T-helper 2 cell treated with Interferon-gamma antibody and Interleukin-4, amounts not matched to agents 100 ng/mL and 5 ng/mL, for 36 hours (primary cell): Measurements from ENCODE around the gene FAM222A. TPM values are rescaled to one million over a fixed set of nuclear protein-coding genes. Genes with fewer than 3 reads are reported as not detected.

Experiments used
- intact Hi-C: fragments of 100-400 bp; cut with micrococcal nuclease; formaldehyde crosslinking; loops from one replicate; pipeline ENCODE4 v1.15.1; 2023
- total RNA-seq: library from RNA; stranded (reverse); gene quantifications from 2 replicates; pipeline ENCODE4 v1.2.3, GENCODE V29; 2022

FAM222A gene
- total RNA-seq, 1 donor from 2014 or later = 1.4 TPM

DNA sequence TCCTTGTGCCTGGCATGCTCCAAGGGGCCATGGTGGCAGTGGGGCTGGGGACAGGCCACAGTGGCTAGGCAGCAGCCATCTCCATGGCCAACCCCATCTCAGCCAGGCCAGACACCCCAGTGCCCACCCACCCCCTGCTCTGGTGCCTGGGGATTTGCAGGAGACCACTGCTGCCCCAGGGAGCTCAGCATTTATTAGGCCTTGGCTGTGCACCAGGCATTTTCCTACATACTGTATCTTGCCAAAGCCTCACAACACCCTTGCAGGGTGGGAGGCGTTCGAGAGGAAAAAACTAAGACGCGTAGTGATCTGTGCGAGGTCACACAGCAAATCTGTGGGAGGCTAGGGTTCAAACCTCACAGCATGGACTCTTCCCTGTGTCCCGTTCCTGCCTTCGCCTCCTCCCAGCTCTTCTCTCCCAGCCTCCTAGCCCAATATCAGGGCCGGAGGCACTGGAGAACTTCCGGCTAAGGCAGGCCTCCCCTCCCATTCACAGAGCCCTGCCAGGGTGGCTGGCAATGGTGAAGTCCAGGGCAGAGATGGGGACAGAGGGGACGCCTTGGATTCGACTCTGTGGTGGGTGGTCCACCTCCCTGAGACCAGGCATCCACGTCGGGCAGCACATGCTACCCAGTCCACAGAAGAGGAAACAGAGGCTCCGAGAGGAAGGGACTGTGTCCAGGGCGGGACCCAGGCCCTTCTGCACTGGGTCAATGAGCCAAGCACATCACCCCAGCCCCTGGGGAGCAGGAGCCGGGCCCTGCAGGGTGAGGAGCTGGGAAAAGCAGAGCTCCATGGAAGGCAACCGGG, 57.4 kb downstream of the FAM222A start:
- intact Hi-C loops = no loop called here

- intact Hi-C loops = no loop called here
Observed at GRCh38 chr12:109771746-109772621, 58.4 kb downstream of the FAM222A start.

- intact Hi-C loops = no loop called here
Observed at GRCh38 chr12:109772622-109773321, 59.1 kb downstream of the FAM222A start.

DNA sequence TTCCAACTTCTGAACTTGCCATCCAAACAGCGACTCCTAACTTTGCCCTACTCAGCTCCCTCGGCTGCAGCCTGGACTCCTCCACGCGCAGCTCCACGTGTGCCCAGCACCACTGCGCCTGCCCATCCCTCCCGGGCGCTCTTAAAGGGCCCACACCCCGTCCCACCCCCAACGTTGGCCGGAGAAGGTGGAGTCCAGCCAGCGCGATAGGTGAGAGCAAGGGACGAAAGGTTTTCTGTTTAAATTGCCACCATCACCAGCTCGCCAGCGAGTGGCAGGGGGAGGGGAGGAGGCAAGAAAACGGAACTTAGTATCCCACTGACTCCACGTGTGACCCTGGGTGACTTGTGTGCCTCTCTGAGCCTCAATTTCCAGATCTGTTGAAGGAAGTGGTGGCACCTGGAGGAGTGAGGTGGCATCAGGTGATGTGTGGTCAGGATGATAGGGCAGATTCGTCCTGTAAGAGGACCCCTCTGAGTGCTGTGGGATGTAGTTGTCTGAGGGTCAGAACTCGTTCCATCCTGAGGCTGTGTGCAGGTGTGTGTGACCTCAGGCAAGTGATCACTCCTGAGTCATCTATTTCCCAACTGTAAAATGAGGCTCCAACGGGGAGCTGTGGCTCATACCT, 59.9 kb downstream of the FAM222A start:
- intact Hi-C loops = no loop called here

GRCh38 chr12:109775172-109775881, 61.7 kb downstream of the FAM222A start:
- intact Hi-C loops = loop anchor here (1.0 kb wide), 4 partner anchors 177 to 347 kb away; no protein-coding TSS in a partner anchor

DNA sequence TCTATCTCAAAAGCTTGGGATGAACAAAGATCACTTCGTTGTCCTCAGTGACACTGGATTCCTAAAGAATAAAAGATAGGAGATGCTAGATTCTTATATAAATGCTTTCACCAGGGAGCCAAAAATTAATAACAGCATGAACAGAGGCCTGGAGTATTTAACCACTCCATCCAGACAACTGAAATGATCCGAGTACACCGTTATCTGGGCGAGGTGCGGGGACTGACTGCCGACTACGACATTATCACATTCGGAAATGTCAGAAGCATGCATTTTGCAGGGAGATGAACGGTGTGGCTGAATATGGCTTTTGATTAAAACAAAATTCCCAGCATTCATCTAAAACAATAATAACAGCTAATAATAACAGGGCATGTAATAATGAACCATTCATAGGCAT, 63.0 kb downstream of the FAM222A start:
- intact Hi-C loops = no loop called here

DNA sequence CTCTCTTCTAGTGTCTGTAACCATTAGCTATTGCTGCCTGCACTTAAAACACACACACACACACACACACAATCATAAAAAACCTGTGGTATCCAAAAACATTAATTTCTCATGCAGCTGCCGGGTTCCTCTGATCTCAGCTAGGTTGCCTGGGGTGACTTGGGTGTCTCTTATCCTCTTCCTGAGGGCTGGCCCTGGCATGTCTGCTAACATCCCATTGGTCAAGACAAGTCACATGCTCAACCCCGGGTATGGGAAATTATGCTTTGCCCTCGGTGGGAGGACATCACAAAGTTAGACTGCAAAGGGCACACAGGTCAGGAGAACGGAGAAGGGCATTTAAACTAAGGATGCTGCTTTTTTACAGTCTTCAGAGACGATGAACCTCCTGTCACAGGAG, 63.9 kb downstream of the FAM222A start:
- intact Hi-C loops = no loop called here

DNA sequence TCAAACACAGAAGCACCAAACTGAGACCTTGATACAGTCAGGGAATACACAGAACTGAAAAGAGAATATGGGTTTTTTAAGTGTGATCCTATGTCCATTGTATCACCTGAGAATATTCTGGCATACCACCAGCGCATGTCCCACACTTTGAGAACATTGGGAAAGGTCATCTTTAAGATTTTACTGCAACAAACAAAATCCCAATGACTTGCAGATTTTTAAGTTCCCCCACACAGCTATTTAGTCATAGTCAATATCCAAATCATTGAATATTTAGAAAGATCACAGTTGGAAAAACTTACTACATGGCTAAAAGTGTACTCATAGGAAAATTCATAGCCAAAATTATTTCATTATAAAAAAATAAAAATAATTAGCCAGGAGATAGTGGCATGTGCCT, 65.1 kb downstream of the FAM222A start:
- intact Hi-C loops = no loop called here

DNA sequence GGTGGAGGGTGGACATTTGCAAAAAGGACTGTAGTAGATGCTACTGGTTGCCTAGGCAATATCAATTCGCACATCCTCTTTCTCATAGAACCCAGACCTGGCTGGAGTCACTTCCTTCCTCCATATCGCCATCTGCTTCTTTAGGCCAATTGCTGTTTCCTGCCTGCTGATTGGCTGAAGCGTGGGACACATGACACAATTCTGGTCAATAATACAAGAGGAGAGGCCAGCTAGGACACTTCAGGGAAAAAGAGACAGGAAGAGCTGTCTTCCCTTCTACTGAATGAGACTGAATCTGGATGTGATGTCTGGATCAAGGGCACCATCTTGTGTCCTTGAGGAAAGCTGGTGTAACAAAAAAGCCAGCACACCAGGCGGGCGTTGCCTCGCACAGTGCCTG, 65.8 kb downstream of the FAM222A start:
- intact Hi-C loops = no loop called here

GRCh38 chr12:109781668-109782325, 68.2 kb downstream of the FAM222A start:
- intact Hi-C loops = no loop called here

DNA sequence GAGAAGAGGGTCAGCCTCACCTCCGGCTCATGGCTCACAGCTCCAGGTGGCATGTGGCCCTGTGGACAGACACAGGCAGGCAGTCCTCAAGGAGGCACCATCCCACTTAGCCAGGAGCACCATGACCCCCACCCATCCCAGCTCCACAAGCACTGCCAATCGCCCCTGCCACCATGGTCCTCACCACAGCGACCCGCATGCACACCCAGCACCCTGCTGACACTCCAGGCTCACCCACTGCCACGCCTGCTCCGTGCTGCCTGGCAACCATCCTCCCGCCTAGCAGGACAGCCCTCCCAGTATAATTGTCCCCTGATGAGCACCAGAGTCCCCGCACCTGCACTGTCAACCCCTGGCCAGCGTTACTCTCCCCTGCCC, 68.7 kb downstream of the FAM222A start:
- intact Hi-C loops = no loop called here

DNA sequence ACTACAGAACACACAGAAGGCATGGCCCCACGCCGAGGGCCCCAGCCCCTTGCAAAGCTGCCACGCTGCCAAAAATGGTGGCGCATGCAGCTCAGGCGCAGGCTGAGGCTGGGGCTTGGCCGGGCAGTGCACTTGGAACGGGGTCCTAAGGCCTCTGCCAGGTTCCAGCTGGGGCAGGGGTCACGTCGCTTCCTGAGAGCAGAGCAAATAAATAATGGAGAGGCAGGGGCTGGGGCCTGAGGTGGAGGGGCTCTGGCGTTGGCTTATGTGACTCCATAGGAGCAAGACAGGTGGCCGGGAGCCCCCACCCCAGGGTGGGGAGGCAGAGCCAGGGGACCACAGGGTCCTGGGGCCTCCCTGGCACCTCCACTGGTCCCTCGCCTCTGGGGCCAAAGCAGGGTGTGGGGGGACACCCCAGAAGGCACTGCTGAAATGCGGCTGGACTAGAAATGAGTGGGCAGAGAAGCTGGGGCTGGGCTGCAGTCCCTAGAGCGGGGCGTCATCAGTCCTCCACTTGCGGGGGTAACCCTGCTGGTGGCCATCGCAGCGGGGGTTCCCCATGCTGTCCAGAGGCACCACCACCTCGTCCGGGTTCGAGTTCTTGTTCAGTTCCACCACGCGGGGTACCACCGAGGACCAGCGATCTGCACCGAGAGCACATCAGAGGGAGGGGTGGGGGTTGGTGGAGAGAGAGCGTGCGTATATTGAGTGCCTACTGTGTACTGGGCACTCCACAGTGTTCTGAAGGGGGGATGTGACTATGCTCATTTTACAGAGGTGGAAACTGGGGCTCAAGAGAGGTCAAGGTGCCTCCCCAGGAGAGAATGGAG, 69.7 kb downstream of the FAM222A start:
- intact Hi-C loops = no loop called here

GRCh38 chr12:109783965-109784244, 70.3 kb downstream of the FAM222A start:
- intact Hi-C loops = no loop called here

GRCh38 chr12:109785854-109786253, 72.2 kb downstream of the FAM222A start:
- intact Hi-C loops = no loop called here

DNA sequence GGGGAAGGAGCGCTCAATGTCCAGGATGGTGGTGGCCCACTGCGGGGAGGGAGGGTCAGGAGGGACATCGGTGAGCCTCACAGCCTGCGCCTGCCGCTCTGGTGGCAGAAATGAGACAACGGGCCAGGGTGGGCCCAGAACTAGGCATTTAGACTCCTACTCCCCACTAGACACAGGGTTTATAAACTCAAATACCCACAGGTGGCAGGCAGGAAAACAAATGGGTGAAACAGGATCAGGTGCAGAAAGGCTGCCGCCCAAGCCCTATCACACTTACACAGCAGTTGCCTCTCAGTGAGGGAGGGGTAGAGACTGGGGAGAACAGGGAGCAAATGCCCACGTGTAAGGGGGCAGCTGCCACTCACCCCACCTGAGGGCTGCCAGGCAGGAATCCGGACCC, 73.2 kb downstream of the FAM222A start:
- intact Hi-C loops = no loop called here

- intact Hi-C loops = no loop called here
Observed at GRCh38 chr12:109789526-109790048, 76.0 kb downstream of the FAM222A start.

- intact Hi-C loops = no loop called here
Observed at GRCh38 chr12:109792992-109793391, 79.4 kb downstream of the FAM222A start.

- intact Hi-C loops = no loop called here
Observed at GRCh38 chr12:109793411-109793810, 79.8 kb downstream of the FAM222A start.

DNA sequence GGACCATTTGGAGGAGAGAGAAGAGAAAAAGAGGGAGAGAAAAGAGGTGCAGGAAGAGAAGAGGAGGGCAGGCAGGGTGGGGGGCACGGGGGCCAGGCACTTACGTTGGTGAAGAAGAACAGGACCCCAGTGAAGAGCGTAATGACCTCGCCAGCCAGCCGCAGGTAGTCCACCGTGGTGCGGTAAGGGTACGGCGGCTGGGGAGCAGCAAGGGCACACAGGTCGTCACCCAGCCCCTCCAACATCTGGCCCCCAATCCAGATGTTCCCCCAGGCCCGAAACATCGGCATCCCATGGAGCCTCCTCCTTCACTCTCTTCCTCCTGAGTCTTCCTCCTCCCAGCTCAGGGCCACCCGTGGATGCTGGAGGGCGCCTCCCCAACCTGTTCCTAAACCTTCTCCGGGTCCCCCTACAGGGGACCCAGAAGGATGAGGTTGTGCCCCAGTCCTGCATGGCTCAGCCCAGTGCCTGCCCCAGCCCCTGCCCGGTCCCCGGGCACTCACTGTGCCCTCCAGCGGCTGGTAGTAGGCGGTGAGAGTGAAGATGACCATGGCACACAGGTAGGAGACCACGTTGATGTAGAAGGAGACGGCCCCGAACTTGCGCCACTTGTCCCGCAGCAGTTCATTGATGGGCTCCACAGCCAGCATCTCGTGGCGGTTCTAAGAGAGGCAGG, 80.3 kb downstream of the FAM222A start:
- intact Hi-C loops = no loop called here
